Cardiac muscle cell (in vitro differentiated cells and primary cell): ENCODE measurements around the gene ANKRD28. TPM values are rescaled to one million over a fixed set of nuclear protein-coding genes. Genes with fewer than 3 reads are reported as not detected.

Source experiments
- DNase-seq, 2 donors: peaks; one replicate each; pipeline versions ENCODE4 v3.0.0 to v3.0.0-alpha.2; 2010 to 2017; ENCODE audit warnings: low read depth in 1 of 2, low spot score in 1 of 2
- H3K27ac ChIP-seq: fragments of 200-600 bp; sonication (generic); 2 replicates; pipeline ENCODE4 v1.5.1; 2016
- H3K27me3 ChIP-seq: fragments of 200-600 bp; sonication (generic); 2 replicates; pipeline ENCODE4 v1.6.0; 2016; ENCODE audit warnings: control low read depth
- H3K36me3 ChIP-seq: fragments of 200-600 bp; sonication (generic); 2 replicates; pipeline ENCODE4 v1.5.1; 2016; ENCODE audit warnings: control low read depth
- H3K4me1 ChIP-seq: fragments of 200-600 bp; sonication (generic); 2 replicates; pipeline ENCODE4 v1.8.1; 2017; ENCODE audit warnings: low read depth, mild to moderate bottlenecking, mixed run types
- H3K4me3 ChIP-seq: fragments of 200-600 bp; sonication (generic); 2 replicates; pipeline ENCODE4 v1.5.1; 2016; ENCODE audit warnings: mild to moderate bottlenecking
- H3K9me3 ChIP-seq: fragments of 200-600 bp; sonication (generic); 2 replicates; pipeline ENCODE4 v1.5.1; 2017; ENCODE audit warnings: low read depth, mild to moderate bottlenecking, control low read depth
- CTCF ChIP-seq: IDR thresholded peaks from 2 replicates; pipeline ENCODE4 v1.5.1; 2012; ENCODE audit warnings: low read depth, mild to moderate bottlenecking, low read length
- polyA plus RNA-seq: library from polyadenylated mRNA; unstranded; fragments of >200 nt; fragmentation: Nextera tagmentation; extraction: Ambion mirVana; gene quantifications from 2 replicates; pipeline ENCODE4 v1.2.1, GENCODE V29; 2016
- total RNA-seq: library from RNA; depleted of rRNA; stranded (reverse); fragments of >200 nt; gene quantifications from 2 replicates; pipeline ENCODE4 v1.2.3, GENCODE V29; 2016

ANKRD28 gene
- total and polyA plus RNA-seq, 2 experiments from 2014 or later, result 9.7 to 20.8 TPM

- no peak for TF ChIP-seq CTCF
- no peaks in the 10 kb centered on the region for H3K27me3 ChIP-seq
- H3K4me3 ChIP-seq, result no peak overlapping the region
- H3K27ac ChIP-seq, result no peak overlapping the region
- no peaks in the 10 kb centered on the region for H3K4me1 ChIP-seq
- no peaks in the 10 kb centered on the region for H3K36me3 ChIP-seq
- no peak for DNase-seq
- H3K9me3 ChIP-seq, result no peaks in the 10 kb centered on the region
These were observed 9.8 kb downstream of the ANKRD28 start for GRCh38 chr3:15787941-15788340.

DNA sequence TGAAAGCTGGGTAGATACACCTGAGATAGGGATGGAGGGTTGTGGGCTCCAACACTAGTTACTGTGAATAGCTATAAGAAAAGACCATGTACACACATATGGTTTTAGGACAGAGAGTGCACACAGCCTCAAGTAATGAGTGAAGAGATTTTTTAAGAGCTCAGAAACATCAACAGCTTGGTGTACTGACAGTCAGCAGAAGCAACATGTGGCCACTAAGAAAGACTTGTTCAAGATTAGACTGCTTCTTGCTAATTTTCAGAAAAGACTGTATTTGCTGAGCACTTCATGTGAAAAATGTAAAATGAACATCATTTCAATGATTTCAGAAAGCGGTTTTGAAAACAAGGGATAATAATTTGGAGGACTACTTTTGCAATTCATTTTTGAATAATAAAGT lies 10.3 kb downstream of the ANKRD28 start:
- Histone ChIP-seq H3K27me3 (no peaks in the 10 kb centered on the region), H3K9me3 (no peaks in the 10 kb centered on the region), H3K36me3 (no peaks in the 10 kb centered on the region), H3K27ac (no peak overlapping the region), H3K4me3 (no peak overlapping the region), H3K4me1 (no peaks in the 10 kb centered on the region)
- TF ChIP-seq CTCF, result no peak
- no peak for DNase-seq

- no peaks in the 10 kb centered on the region for H3K9me3 ChIP-seq
- H3K4me1 ChIP-seq, result no peaks in the 10 kb centered on the region
- H3K27me3 ChIP-seq, result no peaks in the 10 kb centered on the region
- no peak overlapping the region for H3K4me3 ChIP-seq
- no peaks in the 10 kb centered on the region for H3K36me3 ChIP-seq
- no peak overlapping the region for H3K27ac ChIP-seq
- TF ChIP-seq CTCF, result no peak
- peak in 1 of 2 donors; percentile 85 for DNase-seq
These were observed 14.3 kb downstream of the ANKRD28 start for GRCh38 chr3:15783361-15783969.

DNA sequence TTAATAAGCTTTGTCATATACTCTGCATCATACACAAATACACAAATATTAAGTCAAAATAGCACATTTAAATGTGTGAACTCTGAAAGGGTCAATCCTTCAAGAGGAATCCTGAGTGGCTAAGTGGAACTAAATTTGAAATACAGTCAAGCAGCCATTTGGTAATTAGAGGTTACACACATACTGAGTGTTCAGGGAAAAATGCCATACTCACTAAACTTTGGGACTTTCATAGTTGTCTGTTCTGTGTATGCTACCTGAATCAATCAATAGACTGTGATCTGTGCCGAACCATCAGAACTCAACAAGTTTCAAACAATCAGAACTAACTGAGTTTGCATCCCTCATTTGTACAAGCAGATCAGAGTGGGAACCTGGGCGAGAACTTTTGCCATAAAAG lies 15.3 kb downstream of the ANKRD28 start:
- Histone ChIP-seq H3K27ac (no peak overlapping the region), H3K9me3 (no peaks in the 10 kb centered on the region), H3K4me1 (no peaks in the 10 kb centered on the region), H3K36me3 (no peaks in the 10 kb centered on the region), H3K27me3 (no peaks in the 10 kb centered on the region), H3K4me3 (no peak overlapping the region)
- TF ChIP-seq CTCF, result no peak
- DNase-seq, result no peak

DNA sequence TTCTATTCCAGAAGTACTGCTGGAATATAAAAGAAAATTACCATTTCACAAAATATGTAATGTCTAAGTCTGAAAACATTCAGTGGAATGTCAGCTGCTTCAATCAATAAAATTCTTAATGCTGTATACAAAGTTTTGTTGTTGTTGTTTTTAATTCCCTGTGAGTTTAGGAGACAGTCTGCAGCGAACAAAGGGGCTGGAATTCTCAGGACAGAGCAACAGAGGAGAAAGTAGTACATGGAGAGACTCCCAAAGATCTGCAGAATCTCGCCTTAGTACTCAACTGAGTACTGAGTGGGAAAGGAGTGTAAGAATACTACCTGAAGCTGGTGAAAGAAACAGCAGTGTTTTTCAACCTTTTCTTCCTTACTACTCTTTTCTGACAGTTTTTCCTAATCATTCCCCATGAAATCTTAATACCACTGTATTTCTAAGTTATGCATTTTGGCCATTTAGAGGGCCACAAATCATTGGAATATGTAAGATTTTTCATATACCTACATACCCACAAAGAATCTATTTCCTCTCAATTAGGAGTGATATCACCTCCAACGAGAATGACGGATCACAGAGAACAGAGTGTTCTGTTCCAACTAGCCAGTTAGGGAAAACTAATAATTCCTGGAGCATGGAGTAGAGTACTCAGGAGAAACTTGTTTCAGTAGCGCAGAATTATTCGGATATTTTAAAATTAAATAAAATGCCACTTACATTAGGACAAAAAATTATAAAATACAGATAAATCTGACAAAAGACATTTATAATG lies 16.0 kb downstream of the ANKRD28 start:
- H3K4me3 ChIP-seq, result no peak overlapping the region
- no peaks in the 10 kb centered on the region for H3K27me3 ChIP-seq
- no peaks in the 10 kb centered on the region for H3K36me3 ChIP-seq
- H3K9me3 ChIP-seq, result no peaks in the 10 kb centered on the region
- TF ChIP-seq CTCF, result no peak
- H3K4me1 ChIP-seq, result no peaks in the 10 kb centered on the region
- no peak overlapping the region for H3K27ac ChIP-seq
- DNase-seq, result peak in 1 of 2 donors; percentile 34
